Testis (tissue), 3 donors: ENCODE measurements around the gene HPGDS. TPM values are rescaled to one million over a fixed set of nuclear protein-coding genes. Genes with fewer than 3 reads are reported as not detected.

Source experiments
- DNase-seq: peaks from one replicate; pipeline ENCODE4 v3.0.0-alpha.2; 2019
- H3K27ac ChIP-seq, 2 donors: fragments of 200-600 bp; sonication (generic); one replicate each; pipeline ENCODE4 v1.5.1; 2019
- H3K27me3 ChIP-seq: fragments of 200-600 bp; sonication (generic); one replicate; pipeline ENCODE4 v1.5.1; 2019
- H3K36me3 ChIP-seq: fragments of 200-600 bp; sonication (generic); one replicate; pipeline ENCODE4 v1.5.1; 2017; ENCODE audit warnings: low read depth; ENCODE audit errors: missing control alignments
- H3K4me1 ChIP-seq: fragments of 200-600 bp; sonication (generic); one replicate; pipeline ENCODE4 v1.5.1; 2019
- H3K4me3 ChIP-seq, 2 donors: fragments of 200-600 bp; sonication (generic); one replicate each; pipeline ENCODE4 v1.5.1; 2017 to 2019
- H3K9me3 ChIP-seq: fragments of 200-600 bp; sonication (generic); one replicate; pipeline ENCODE4 v1.5.1; 2017
- CTCF ChIP-seq, 3 experiments: fragments of 450-650 bp in 2 of 3; fragments of 200-600 bp in 1 of 3; sonication (generic) in 1 of 3; IDR thresholded peaks; one replicate each; pipeline ENCODE4 v1.5.1; 2016 to 2019; ENCODE audit warnings: antibody characterized with exemption in 3 of 3, mild to moderate bottlenecking in 2 of 3, moderate library complexity in 1 of 3
- POLR2A ChIP-seq: fragments of 450-650 bp; IDR thresholded peaks from one replicate; pipeline ENCODE4 v1.6.1; 2017; ENCODE audit warnings: antibody characterized with exemption, mild to moderate bottlenecking, moderate library complexity
- WGBS, 2 donors: methylation state at CpG; one replicate each; pipeline ENCODE4 v1.1.5; 2018; 5-methylcytosine and 5-hydroxymethylcytosine counted together
- intact Hi-C: fragments of 100-400 bp; cut with DNase I; formaldehyde crosslinking; loops from one replicate; pipeline ENCODE4 v1.15.1; 2023; ENCODE audit warnings: low total_unique reads
- polyA plus RNA-seq: library from polyadenylated mRNA; stranded (reverse); fragments of 350-450 nt; fragmentation: Illumina TruSeq; extraction: RNeasy Lipid Tissue Mini Kit (QIAGEN cat#74804); gene quantifications from one replicate; pipeline ENCODE4 v1.2.3, GENCODE V29; 2014; ENCODE audit warnings: low read depth, low replicate concordance; ENCODE audit not compliant: insufficient read depth
- total RNA-seq, 2 donors: library from RNA; depleted of rRNA; stranded (reverse); fragments of >200 nt; gene quantifications; one replicate each; pipeline ENCODE4 v1.2.3, GENCODE V29; 2016

The HPGDS gene
- total and polyA plus RNA-seq, 3 donors from 2014 or later: 0.39 to 1.7 (median 0.68) TPM

- 57 to 61% methylated on average over 4 of the region's 4 CpGs for WGBS, 2 donors
Observed at GRCh38 chr4:94372228-94372978, 29.8 kb upstream of the HPGDS start.

GRCh38 chr4:94371290-94371689, 28.7 kb upstream of the HPGDS start:
- no peak overlapping the region for H3K27ac ChIP-seq
- intact Hi-C loops: no loop called here
- no peak for DNase-seq
- TF ChIP-seq POLR2A (no peak), CTCF (IDR thresholded peaks at IDR 0.05) (no peak)
- no peaks in the 10 kb centered on the region for H3K4me1 ChIP-seq
- H3K27me3 ChIP-seq: no peaks in the 10 kb centered on the region
- no peaks in the 10 kb centered on the region for H3K9me3 ChIP-seq
- H3K4me3 ChIP-seq: no peak overlapping the region
- H3K36me3 ChIP-seq: no peaks in the 10 kb centered on the region

More at GRCh38 chr4:94372228-94372978, 29.8 kb upstream of the HPGDS start:
- H3K4me3 ChIP-seq: no peak overlapping the region
- H3K27me3 ChIP-seq: no peaks in the 10 kb centered on the region
- intact Hi-C loops: no loop called here
- no peaks in the 10 kb centered on the region for H3K36me3 ChIP-seq
- H3K4me1 ChIP-seq: no peaks in the 10 kb centered on the region
- no peak overlapping the region for H3K27ac ChIP-seq
- DNase-seq: no peak
- TF ChIP-seq CTCF (IDR thresholded peaks at IDR 0.05) (no peak), POLR2A (no peak)
- no peaks in the 10 kb centered on the region for H3K9me3 ChIP-seq

GRCh38 chr4:94370533-94371254, 28.1 kb upstream of the HPGDS start:
- 67 to 78% methylated on average over 6 of the region's 6 CpGs for WGBS, 2 donors
- H3K4me3 ChIP-seq: no peak overlapping the region
- H3K27ac ChIP-seq: no peak overlapping the region
- no peaks in the 10 kb centered on the region for H3K36me3 ChIP-seq
- no peaks in the 10 kb centered on the region for H3K4me1 ChIP-seq
- H3K27me3 ChIP-seq: no peaks in the 10 kb centered on the region
- TF ChIP-seq POLR2A: no peak
- no peak for TF ChIP-seq CTCF (IDR thresholded peaks at IDR 0.05)
- H3K9me3 ChIP-seq: no peaks in the 10 kb centered on the region
- intact Hi-C loops: no loop called here
- no peak for DNase-seq

- TF ChIP-seq CTCF (IDR thresholded peaks at IDR 0.05) (no peak), POLR2A (no peak)
- H3K36me3 ChIP-seq: no peaks in the 10 kb centered on the region
- intact Hi-C loops: no loop called here
- H3K27me3 ChIP-seq: no peaks in the 10 kb centered on the region
- 58 to 78% methylated on average over 2 of the region's 2 CpGs for WGBS, 2 donors
- H3K27ac ChIP-seq: no peak overlapping the region
- DNase-seq: no peak
- H3K4me1 ChIP-seq: no peaks in the 10 kb centered on the region
- no peaks in the 10 kb centered on the region for H3K9me3 ChIP-seq
- no peak overlapping the region for H3K4me3 ChIP-seq
Observed at GRCh38 chr4:94369046-94369445, 26.4 kb upstream of the HPGDS start.
